NCI-H2171 treated with DMSO at 0.1 percent for 48 hours (cell line): Measurements from ENCODE around the gene DNAH2.

ENCODE experiments used
- DNase-seq: peaks from one replicate; lab custom pipeline; 2025; lab: John Stamatoyannopoulos, UW

Gene DNAH2

DNA sequence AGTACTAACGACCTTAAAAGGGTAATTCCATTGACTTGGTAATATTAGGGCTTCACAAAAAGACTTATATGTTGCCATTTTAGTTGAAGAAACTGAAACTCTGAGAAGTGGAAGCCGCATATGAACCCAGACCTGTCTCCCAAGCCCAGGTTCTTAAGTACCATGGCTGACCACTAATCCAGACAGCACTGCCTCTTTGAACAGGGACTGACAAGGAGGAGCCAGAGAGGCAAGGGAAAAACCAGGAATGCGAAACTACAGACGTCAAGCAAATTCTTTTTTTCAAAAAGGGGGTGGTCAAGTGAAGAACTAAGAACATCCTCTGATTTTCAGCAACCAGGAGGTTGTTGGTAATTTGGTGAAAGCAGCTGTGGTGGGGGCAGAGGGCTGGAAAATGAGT lies 155.5 kb downstream of the DNAH2 start:
- DNase-seq = no peak

DNA sequence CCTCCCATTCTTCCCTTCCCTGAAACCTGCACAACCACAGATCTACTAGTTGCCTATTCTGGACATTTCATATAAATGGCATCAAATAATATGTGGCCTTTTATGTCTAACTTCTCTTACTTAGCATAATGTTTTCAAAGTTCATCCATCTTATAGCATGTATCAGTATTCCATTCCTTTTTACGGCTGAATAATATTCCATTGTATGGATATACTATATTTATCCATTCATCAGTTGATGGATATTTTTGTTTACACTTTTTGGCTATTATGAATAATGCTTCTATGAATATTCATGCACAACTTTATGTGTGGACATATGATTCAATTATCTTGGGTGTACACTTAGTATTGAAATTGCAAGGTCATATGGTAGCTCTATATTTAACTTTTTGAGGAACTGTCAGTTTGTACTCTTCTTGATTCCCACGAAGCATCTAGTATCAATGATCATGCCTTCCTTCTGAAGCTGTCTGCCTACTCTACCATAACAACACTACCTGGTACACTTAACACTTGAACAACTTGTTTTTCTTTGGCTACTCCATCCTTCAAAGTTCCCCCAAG lies 158.3 kb downstream of the DNAH2 start:
- no peak for DNase-seq

DNA sequence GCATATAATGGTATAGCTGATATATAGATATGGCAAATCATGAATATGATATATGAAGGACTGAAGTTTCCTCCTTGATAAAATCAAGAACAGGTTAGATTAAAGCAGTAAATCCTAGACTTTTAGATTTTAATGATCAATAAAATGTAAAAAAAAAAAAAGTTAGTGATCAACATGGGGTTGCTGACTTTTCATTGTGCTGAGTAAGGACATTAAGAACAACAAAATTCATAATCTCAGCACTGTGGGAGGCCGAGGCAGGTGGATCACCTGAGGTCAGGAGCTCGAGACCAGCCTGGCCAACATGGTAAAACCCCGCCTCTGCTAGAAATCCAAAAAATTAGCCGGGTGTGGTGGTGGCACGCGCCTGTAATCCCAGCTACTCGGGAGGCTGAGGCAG lies 160.7 kb downstream of the DNAH2 start:
- no peak for DNase-seq

DNA sequence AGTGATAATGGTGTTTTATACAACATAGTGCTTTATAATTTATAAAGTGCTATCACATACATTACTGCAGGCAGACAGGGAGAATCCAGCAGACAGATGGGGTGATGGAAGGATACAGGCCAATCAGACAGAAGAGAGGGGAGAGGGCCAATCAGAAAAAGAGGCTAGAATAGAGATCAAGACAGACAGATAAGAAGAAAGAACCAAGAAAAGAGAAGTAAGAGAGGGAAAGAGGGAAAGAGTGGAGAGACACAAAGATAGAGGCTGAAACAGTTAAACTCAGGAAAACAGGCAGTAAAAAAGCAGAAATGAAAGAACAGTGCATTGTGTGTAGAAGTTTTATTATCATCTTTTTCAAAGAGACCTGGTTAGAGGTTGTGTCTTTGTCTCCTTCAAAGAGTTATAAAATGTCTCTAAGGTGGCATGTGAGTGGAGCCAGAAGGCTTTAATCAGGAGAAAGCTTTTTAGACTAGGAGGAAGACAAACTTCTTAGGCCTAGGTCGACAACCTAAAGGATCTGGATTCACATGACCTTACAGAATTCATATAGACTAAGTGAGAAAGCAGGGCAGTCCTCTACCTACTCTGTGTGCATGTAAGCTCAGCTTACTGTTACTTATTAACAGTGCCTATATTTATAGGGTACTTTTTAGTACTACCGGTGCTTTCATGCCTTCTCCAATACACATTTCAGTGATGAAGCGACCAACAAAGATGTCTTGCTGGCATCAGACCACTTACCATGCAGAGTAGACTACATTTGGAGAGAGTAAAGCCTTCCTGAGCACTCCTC lies 162.7 kb downstream of the DNAH2 start:
- DNase-seq = peak; percentile 48

DNA sequence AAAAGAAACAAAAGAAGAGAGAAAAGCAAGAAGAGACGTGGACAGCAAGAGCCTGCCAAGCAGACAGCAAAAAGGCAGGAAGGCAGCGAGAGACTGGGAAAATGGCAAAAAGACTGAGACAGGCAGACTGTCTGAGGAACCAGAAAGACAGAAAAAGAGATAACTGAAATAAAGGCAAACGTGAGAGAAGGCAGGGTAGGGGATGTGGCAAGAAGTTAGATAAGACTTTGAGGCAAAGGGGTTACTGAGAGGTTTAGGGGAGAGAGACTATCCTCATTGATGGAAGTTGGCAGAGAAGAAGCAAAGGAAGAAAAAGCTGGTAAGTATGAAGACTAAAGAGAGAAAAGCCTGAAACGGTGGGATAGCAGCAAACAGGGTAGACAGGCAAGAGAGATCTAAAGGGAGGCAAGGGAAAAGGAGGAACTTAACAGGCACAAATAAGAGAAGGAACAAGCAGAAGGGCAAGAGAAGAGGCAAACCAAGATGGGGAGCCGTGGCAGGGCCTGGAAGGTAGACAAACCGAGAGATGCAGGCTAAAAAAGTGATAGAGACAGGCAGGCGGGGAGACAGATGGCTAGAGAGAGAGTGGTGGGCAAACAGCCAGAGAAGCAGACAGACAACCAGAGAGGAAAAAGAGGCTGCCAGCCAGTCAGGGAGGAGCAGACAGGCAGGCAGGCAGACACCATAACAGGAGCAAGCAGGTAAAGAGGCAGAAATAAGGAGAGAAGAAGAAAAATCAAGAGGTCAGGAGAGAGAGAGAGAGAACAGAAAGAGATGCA lies 163.9 kb downstream of the DNAH2 start:
- DNase-seq = peak; percentile 98

DNA sequence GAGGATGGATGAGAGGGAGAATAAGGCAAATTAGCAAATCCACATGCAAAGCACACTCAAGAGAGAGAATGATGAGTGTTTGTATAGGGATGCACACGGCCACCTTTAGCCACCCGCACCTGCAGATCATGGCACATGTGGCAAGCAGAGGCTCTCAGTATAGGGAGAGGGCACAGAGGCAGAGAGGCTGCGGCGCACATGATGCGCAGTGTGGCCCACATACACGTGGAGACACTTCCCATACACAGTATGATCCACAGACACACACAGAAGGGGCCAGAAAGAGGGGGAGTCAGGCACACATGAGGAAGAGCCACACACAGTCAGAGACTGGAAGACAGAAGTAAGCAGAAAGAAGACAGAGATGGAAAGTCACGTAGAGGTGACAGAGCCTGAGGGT lies 164.5 kb downstream of the DNAH2 start:
- peak; percentile 92 for DNase-seq

DNA sequence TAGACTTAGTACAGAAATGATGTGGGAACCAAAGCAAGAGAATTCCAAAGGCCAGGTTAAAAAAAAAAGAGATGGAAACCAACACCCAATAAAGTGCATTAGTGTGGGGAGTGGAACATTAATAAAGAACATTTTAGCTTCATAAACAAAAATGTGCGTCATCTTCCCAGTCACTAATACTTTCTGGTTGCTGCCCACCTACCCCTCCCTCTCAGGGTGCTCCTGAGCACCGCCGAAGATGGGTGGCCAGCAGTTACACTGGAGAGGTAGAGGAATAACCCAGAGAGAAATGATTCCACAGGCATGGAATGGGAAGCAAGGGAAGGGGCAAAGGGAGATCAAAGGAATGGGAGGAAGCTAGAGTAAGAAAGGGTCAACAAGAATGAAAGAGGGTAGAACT lies 165.1 kb downstream of the DNAH2 start:
- peak; percentile 71 for DNase-seq
